SH-SY5Y (cell line): ENCODE data around the gene FBP2.

Experiments
- GATA2 ChIP-seq: IDR thresholded peaks from 2 replicates; pipeline ENCODE4 v1.6.1; 2011; ENCODE audit warnings: mild to moderate bottlenecking, low read depth, low read length
- GATA3 ChIP-seq: IDR thresholded peaks from 2 replicates; pipeline ENCODE4 v1.6.1; 2011; ENCODE audit warnings: low read depth, mild to moderate bottlenecking, low read length, moderate library complexity

DNA sequence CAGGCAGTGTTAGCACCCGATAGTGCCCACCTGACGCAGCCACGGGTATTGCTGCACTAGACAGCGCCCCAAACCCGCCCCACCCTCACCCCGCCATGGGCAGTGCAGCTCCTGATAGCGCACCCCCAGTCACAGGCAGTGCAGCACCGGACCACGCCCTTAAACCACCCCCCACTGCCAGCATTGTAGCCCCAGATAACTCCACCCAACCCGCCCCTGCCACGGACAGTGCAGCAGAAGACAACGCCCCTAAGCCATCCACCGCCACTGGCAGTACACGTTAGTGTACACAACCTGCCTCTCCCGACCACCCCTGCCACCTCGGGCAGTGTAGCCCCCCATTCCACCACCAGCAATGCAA is 39.6 kb downstream of the FBP2 start:
- TF ChIP-seq GATA2: no peak
- no peak for TF ChIP-seq GATA3
